Stimulated activated memory B cell treated with anti-CD40 and anti-IgM and Interleukin-4, amounts not matched to agents 10 μg/mL and 1 μg/mL and 100 μg/mL, for 72 hours (primary cell): ENCODE results near the gene PTPRQ.
A peak's percentile ranks its signal among the peaks of the same experiment; 100 is the strongest.

ENCODE experiments used
- ATAC-seq: fragments of 150-1000 bp; cut with Tn5 transposase; 2 replicates; pipeline ENCODE4 v1.10.0; 2021
- H3K27ac Mint-ChIP-seq: one replicate; pipeline ENCODE4 v1.8.0; 2022; ENCODE audit warnings: mild to moderate bottlenecking, mixed read lengths
- H3K27me3 Mint-ChIP-seq: one replicate; pipeline ENCODE4 v1.8.0; 2022; ENCODE audit warnings: mixed read lengths
- H3K36me3 Mint-ChIP-seq: one replicate; pipeline ENCODE4 v1.8.0; 2022; ENCODE audit warnings: mixed read lengths
- H3K4me1 Mint-ChIP-seq: one replicate; pipeline ENCODE4 v1.8.0; 2022; ENCODE audit warnings: mixed read lengths
- H3K4me3 Mint-ChIP-seq: one replicate; pipeline ENCODE4 v1.8.0; 2022; ENCODE audit warnings: mild to moderate bottlenecking, moderate library complexity, mixed read lengths
- H3K9me3 Mint-ChIP-seq: one replicate; pipeline ENCODE4 v1.8.0; 2022; ENCODE audit warnings: mixed read lengths

The PTPRQ gene

GRCh38 chr12:80708259-80708974, 264.4 kb downstream of the PTPRQ start:
- no peak for ATAC-seq
- peaks cover 2% of the 10 kb centered on the region for H3K4me1 Mint-ChIP-seq

GRCh38 chr12:80708975-80709328, 264.9 kb downstream of the PTPRQ start:
- Mint-ChIP-seq H3K36me3 (no peaks in the 10 kb centered on the region), H3K27ac (no peak overlapping the region), H3K4me1 (peaks cover 3% of the 10 kb centered on the region), H3K4me3 (no peak overlapping the region), H3K9me3 (no peaks in the 10 kb centered on the region), H3K27me3 (peaks cover 52% of the 10 kb centered on the region)
- no peak for ATAC-seq

More at GRCh38 chr12:80708259-80708974, 264.4 kb downstream of the PTPRQ start:
- Mint-ChIP-seq H3K9me3 (no peaks in the 10 kb centered on the region), H3K27me3 (peaks cover 47% of the 10 kb centered on the region), H3K36me3 (no peaks in the 10 kb centered on the region), H3K4me3 (no peak overlapping the region), H3K27ac (no peak overlapping the region)

- Mint-ChIP-seq H3K4me3 (no peak overlapping the region), H3K4me1 (peaks cover 6% of the 10 kb centered on the region), H3K9me3 (no peaks in the 10 kb centered on the region), H3K27me3 (peaks cover 64% of the 10 kb centered on the region), H3K36me3 (no peaks in the 10 kb centered on the region), H3K27ac (no peak overlapping the region)
- no peak for ATAC-seq
Measured at GRCh38 chr12:80709811-80710726, 266.0 kb downstream of the PTPRQ start.

DNA sequence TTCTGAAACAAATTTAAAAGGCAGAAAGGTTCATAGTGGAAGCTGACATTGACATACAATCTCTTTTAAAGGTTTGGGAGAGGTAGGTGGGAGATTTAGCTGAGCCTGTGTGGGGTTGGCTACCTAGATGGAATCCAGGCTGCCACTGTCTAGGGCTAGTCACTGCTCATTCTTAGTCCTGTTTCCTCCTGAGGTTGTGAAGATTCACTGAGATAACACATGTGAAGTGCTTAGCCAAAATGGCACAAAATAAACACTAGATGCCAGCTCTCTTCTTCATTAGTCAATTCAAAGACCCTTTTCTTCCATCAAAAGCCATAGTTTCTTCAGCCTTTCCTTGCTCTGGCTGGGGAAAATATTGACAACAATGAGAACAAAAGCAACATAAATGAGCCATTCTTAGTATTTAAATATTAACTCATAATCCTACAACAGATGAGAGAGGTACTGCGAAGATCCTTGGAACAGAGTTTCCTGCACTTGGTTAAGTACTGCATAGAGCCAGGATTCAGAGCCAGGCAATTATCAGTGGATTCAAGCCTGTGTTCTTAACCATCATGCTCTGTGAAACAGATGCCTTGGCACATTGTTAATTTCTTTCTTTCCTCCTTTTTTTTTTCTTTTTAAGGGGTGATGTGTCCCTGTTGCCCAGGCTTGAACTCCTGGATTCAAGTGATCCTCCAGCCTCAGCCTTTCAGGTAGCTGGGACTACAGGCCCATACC, 266.9 kb downstream of the PTPRQ start:
- no peaks in the 10 kb centered on the region for H3K36me3 Mint-ChIP-seq
- no peak overlapping the region for H3K4me3 Mint-ChIP-seq
- H3K4me1 Mint-ChIP-seq: peaks cover 6% of the 10 kb centered on the region
- no peak for ATAC-seq
- no peaks in the 10 kb centered on the region for H3K9me3 Mint-ChIP-seq
- H3K27me3 Mint-ChIP-seq: peaks cover 72% of the 10 kb centered on the region
- H3K27ac Mint-ChIP-seq: no peak overlapping the region

DNA sequence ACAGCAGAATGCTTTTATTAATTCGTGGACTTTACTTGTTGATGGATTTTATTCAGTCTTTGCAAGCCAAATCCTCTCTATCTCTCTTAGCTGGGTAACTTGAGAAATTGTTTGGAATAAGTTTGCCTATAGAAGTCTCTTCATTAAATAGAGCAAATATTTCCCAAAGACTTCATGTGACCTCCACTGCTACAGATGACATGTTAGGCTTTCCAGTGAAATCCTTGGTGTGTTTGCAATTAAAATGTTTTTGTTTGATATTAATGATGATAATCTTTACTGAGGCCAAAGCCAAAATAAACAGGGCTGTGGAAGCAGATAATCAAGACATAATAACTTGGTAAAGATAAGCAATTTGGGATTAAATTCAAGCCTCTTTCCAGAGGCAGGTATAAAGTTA, 267.8 kb downstream of the PTPRQ start:
- ATAC-seq: no peak
- Mint-ChIP-seq H3K9me3 (no peaks in the 10 kb centered on the region), H3K4me1 (peaks cover 6% of the 10 kb centered on the region)

GRCh38 chr12:80712866-80713265, 268.8 kb downstream of the PTPRQ start:
- H3K9me3 Mint-ChIP-seq: no peaks in the 10 kb centered on the region
- peaks cover 6% of the 10 kb centered on the region for H3K4me1 Mint-ChIP-seq
- no peak for ATAC-seq
- H3K4me3 Mint-ChIP-seq: no peak overlapping the region
- H3K27me3 Mint-ChIP-seq: peaks cover 76% of the 10 kb centered on the region
- H3K27ac Mint-ChIP-seq: no peak overlapping the region
- no peaks in the 10 kb centered on the region for H3K36me3 Mint-ChIP-seq

More for the DNA sequence above, 267.8 kb downstream of the PTPRQ start:
- Mint-ChIP-seq H3K27me3 (peaks cover 82% of the 10 kb centered on the region), H3K36me3 (no peaks in the 10 kb centered on the region), H3K4me3 (no peak overlapping the region), H3K27ac (no peak overlapping the region)

DNA sequence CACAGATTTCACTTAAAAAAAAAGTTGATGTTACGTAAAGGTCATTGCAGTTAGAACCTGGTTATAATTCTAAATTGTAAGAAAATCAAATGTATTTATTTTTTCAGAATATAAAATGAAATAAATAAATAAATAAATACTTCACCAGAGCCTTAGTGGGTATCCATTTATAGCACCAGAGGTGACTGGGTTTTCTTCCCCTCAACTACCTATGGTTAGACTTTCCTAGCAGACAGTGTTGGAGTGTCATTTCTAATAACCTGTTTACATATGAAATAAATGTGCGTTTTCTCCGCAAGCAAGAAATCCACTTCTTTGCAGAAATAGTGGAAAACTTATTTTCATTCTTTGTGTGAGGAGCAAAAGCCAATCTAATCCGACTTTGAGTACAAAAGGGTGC, 269.4 kb downstream of the PTPRQ start:
- H3K4me3 Mint-ChIP-seq: no peak overlapping the region
- H3K9me3 Mint-ChIP-seq: no peaks in the 10 kb centered on the region
- peaks cover 6% of the 10 kb centered on the region for H3K4me1 Mint-ChIP-seq
- H3K27ac Mint-ChIP-seq: no peak overlapping the region
- no peak for ATAC-seq
- H3K36me3 Mint-ChIP-seq: no peaks in the 10 kb centered on the region
- peaks cover 70% of the 10 kb centered on the region for H3K27me3 Mint-ChIP-seq

DNA sequence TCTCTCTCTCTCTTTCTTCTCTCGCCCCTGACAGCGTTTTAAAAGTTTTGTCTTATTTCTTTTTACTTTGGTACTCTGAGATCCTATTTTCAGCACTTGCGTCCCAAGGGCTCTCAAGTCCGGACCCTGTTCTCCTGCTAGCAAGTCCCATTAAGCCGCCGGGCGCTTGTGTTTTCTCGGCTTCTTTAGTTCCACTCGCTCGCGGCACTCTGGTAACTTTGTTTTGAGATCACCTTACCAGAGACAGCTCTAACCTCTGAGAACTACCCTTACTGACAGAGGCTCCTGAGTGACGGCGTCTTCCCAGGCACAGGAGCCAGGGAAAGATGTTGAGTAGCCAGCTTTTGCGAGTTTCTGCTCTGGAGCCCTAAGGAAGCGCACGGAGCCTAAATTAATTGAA, 270.0 kb downstream of the PTPRQ start:
- ATAC-seq: no peak
- peaks cover 64% of the 10 kb centered on the region for H3K27me3 Mint-ChIP-seq
- H3K27ac Mint-ChIP-seq: no peak overlapping the region
- no peak overlapping the region for H3K4me3 Mint-ChIP-seq
- no peaks in the 10 kb centered on the region for H3K36me3 Mint-ChIP-seq
- peaks cover 6% of the 10 kb centered on the region for H3K4me1 Mint-ChIP-seq
- H3K9me3 Mint-ChIP-seq: no peaks in the 10 kb centered on the region

DNA sequence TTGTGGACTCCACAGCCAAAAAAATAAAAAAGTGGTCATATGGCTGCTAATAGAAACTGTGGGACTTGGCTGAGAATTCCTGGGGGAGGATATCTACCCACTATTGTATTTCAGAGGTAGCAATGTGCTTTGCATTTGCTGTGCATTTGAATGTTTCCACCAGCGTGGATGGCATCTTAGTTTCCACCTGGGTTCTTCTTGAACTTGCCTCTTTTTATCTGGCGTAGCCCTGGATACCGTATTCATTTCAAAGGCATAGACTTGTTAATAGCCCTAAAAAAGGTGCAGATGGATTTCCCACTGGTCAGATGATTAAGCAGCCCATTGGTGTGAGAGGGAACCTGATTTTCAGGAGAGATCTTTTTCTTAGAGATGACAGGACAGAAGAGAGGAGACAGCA, 270.8 kb downstream of the PTPRQ start:
- Mint-ChIP-seq H3K9me3 (no peaks in the 10 kb centered on the region), H3K27ac (no peak overlapping the region), H3K36me3 (no peaks in the 10 kb centered on the region), H3K27me3 (peaks cover 56% of the 10 kb centered on the region), H3K4me1 (peaks cover 6% of the 10 kb centered on the region), H3K4me3 (no peak overlapping the region)
- no peak for ATAC-seq

DNA sequence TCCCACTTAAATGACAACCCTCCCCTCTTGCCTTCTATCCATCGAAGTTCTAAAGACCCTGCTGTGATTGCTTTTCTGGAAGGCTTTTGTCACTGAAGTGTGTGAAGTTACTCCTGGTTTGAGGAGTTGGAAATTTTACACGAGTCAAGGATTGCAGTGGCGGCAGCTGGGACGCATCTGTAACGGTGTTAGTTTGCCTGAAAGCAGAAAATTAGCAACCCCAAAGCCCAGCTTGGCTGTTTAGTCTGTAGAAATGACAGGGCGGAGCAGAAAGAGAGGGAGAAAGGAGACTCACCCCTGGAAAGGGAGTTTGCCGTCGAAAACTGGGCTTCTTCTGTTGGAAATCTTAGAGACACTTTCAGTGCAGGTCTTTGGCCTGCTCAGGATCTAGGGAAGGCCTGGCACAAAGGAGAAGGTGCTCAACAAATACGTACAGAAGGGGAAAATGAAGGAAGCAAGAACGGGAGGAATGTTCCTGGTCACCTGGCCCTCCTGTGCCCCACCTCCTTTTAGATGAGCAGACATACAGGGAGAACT, 271.7 kb downstream of the PTPRQ start:
- Mint-ChIP-seq H3K4me3 (no peak overlapping the region), H3K9me3 (no peaks in the 10 kb centered on the region), H3K4me1 (peaks cover 6% of the 10 kb centered on the region), H3K27me3 (peaks cover 47% of the 10 kb centered on the region), H3K27ac (no peak overlapping the region), H3K36me3 (no peaks in the 10 kb centered on the region)
- no peak for ATAC-seq

DNA sequence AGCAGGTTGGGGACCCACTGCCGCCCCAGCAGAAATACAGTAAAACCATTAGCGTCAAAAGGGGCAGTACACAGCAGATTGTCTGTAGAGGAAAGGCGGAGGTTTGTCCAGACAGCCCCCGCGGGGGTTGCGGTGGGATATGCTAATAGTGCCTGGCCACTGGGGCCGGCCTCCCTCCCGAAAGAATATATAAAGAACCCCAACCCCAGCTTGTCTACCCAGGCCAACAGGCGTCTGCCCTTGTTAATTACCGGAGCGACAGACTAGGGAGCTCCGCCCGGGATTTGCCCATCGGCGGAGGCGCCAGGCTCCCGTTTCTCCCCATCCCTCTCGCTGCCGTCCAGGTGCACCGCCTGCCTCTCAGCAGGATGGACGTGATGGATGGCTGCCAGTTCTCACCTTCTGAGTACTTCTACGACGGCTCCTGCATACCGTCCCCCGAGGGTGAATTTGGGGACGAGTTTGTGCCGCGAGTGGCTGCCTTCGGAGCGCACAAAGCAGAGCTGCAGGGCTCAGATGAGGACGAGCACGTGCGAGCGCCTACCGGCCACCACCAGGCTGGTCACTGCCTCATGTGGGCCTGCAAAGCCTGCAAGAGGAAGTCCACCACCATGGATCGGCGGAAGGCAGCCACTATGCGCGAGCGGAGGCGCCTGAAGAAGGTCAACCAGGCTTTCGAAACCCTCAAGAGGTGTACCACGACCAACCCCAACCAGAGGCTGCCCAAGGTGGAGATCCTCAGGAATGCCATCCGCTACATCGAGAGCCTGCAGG, 272.8 kb downstream of the PTPRQ start, which contains the start of gene MYF5:
TSS of gene MYF5 (plus strand) at position 217 of the 774 bp plus-strand sequence. CDS start at position 369, 152 bp downstream.
- H3K9me3 Mint-ChIP-seq: no peaks in the 10 kb centered on the region
- H3K27me3 Mint-ChIP-seq: peaks cover 46% of the 10 kb centered on the region
- H3K27ac Mint-ChIP-seq: no peak within 1 kb of the TSS
- ATAC-seq: peak; percentile 41
- H3K4me1 Mint-ChIP-seq: peaks cover 6% of the 10 kb centered on the region
- H3K4me3 Mint-ChIP-seq: no peak within 1 kb of the TSS
- no peaks in the 10 kb centered on the region for H3K36me3 Mint-ChIP-seq

DNA sequence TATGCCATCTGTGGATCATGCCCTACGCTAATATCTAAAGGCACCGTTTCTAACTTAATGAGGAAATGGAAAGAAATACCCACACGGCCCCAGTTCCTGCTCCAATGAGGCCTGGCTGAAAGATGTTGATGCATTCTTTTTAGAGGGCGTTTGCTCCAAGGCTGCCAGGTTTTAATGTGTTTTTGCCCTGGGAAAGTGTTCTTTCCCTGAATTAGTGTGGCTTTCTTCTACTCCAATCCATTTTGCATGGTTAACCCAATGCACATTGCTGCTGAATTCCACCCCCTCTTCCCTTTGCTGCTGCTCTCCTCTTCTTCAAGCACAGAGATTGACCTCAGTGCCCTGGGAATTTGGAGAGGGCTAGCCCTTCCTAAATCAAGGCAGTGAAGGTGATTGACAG, 273.8 kb downstream of the PTPRQ start:
- H3K4me3 Mint-ChIP-seq: no peak overlapping the region
- H3K36me3 Mint-ChIP-seq: no peaks in the 10 kb centered on the region
- peaks cover 6% of the 10 kb centered on the region for H3K4me1 Mint-ChIP-seq
- H3K9me3 Mint-ChIP-seq: no peaks in the 10 kb centered on the region
- H3K27ac Mint-ChIP-seq: no peak overlapping the region
- H3K27me3 Mint-ChIP-seq: peaks cover 40% of the 10 kb centered on the region
- ATAC-seq: no peak

- ATAC-seq: no peak
- Mint-ChIP-seq H3K9me3 (no peaks in the 10 kb centered on the region), H3K27ac (no peak overlapping the region), H3K36me3 (no peaks in the 10 kb centered on the region), H3K27me3 (peaks cover 14% of the 10 kb centered on the region), H3K4me3 (no peak overlapping the region), H3K4me1 (no peaks in the 10 kb centered on the region)
Measured at GRCh38 chr12:80720516-80720915, 276.5 kb downstream of the PTPRQ start.

DNA sequence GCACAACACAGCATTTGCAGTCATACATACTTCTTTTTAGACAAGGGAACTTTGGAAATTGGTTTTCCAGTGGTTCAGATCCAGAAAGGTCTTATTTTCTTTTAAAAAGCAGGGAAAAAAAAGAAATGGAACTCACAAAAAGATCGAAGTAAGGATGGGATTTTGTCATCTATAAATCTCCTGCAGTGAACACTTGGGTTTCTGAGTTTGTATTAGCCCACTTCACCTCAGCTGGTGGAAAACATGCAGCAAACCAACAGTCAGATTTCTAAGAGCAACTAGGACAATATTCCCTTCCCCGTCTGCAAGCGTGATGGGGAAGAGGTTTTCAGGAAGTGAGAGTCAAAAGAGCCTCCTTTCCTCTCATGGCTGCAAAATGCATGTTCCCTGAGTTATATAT, 277.3 kb downstream of the PTPRQ start:
- ATAC-seq: no peak
- no peaks in the 10 kb centered on the region for H3K9me3 Mint-ChIP-seq
- no peaks in the 10 kb centered on the region for H3K36me3 Mint-ChIP-seq
- H3K27ac Mint-ChIP-seq: no peak overlapping the region
- H3K4me3 Mint-ChIP-seq: no peak overlapping the region
- H3K4me1 Mint-ChIP-seq: no peaks in the 10 kb centered on the region
- peaks cover 6% of the 10 kb centered on the region for H3K27me3 Mint-ChIP-seq
